ENCODE measurements around the gene HDHD3.

HDHD3 gene

DNA sequence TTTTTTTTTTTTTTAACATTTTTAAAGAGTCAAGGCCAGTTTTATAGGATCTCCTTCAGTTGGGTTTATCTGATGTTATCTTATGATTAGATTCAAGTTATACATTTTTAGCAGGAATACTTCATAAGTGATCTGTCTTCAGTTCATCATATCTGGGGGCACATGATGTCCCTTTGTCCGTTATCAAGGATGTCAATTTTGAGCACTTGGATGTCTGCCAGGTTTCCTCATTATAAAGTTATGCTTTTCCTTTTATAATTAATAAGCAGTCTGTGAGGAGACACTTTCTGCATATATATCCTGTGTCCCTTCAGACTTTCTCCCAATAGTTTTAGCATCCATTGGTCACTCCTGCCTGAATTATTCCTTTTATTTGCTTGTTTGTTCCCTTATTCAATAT lies 11.8 kb downstream of the HDHD3 start:
- Histone ChIP-seq H3K36me3 (replicated peaks) (no peaks in the 10 kb centered on the region), H3K9me3 (no peaks in the 10 kb centered on the region), H3K4me1 (no peaks in the 10 kb centered on the region), H3K4me3 (no peak overlapping the region), H3K27me3 (ENCODE audit: low read depth) (no peaks in the 10 kb centered on the region)
- in situ Hi-C loops (cut with MboI; ENCODE audit: low sequenced_read_pairs) = no loop called here
- no peak for DNase-seq (ENCODE audit: low spot score in 2 of 2)

DNA sequence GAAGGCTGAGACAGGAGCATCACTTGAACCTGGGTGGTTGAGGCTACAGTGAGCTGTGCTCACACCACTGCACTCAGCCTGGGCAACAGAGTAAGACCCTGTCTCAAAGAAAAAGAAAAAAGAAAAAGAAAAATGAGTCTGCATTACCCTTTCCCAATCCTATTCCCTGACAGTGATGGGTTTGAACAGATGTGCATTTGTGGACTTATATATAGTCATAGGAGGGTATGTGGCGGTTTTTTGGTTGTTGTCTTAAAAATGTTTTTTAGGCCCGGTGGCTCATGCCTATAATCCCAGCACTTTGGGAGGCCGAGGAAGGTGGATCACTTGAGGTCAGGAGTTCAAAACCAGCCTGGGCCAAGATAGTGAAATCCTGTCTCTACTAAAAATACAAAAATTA lies 13.4 kb downstream of the HDHD3 start:
- no peaks in the 10 kb centered on the region for H3K9me3 ChIP-seq
- no peaks in the 10 kb centered on the region for H3K4me1 ChIP-seq
- DNase-seq (ENCODE audit: low spot score in 2 of 2) = no peak
- no peak overlapping the region for H3K4me3 ChIP-seq
- in situ Hi-C loops (cut with MboI; ENCODE audit: low sequenced_read_pairs) = no loop called here
- no peaks in the 10 kb centered on the region for H3K36me3 ChIP-seq (replicated peaks)
- H3K27me3 ChIP-seq (ENCODE audit: low read depth) = no peaks in the 10 kb centered on the region

DNA sequence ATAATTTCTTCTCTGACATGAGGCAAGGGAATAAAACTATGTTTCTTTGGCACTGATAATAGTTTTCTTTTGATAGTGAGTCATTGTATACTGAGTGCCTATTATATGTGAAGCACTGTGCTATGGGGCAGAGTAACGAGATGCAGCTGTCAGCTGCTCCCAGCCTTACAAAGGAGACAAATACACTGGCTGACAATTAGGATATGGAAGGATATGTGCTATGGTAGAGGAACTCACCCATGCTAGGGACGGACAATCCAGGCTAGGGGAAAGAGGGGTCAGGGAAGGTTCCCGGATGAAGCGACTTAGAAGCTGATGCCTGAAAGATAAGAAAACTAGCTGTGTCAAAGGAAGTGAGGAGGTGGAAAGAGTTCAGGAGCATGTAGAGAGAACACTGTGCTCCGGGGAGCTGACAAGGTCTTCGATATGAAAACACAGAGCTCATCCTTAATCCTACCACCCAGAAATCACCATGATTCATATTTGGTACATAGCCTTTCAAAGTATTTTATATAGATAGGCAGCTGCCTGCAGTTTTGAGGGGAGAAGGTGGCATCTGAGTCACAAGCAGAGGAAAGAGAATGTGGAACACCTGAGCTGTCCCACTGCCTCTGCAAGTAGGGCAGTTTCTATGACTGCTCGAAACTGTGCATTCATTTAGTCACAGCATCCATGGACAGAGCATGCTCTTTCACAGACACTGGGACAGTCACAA lies 15.3 kb downstream of the HDHD3 start:
- Histone ChIP-seq H3K27me3 (ENCODE audit: low read depth) (no peaks in the 10 kb centered on the region), H3K9me3 (no peaks in the 10 kb centered on the region), H3K4me1 (no peaks in the 10 kb centered on the region), H3K4me3 (no peak overlapping the region), H3K36me3 (replicated peaks) (no peaks in the 10 kb centered on the region)
- DNase-seq (ENCODE audit: low spot score in 2 of 2) = no peak
- in situ Hi-C loops (cut with MboI; ENCODE audit: low sequenced_read_pairs) = no loop called here

DNA sequence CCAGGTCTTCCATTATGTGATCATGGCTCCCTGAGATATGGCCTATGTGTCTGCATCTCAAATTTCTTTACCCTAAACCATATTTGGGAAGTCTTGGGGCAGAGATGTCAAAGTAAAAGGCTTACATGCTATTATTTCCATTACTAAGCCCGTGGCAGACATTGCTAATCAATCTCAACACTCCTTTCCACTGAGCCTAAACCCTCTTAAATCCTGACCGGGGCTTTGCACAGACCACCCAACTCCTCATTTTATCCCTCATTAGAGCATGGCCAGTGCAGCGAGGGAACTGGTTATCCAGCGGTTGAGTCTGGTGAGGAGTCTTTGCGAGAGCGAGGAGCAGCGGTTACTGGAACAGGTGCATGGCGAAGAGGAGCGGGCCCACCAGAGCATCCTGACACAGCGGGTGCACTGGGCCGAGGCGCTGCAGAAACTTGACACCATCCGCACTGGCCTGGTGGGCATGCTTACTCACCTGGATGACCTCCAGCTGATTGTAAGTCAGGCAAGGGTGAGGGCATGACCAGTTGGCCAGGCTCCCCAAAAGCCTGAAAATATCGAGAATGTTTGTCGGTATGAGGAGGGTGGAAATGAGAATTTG lies 16.4 kb downstream of the HDHD3 start:
- H3K27me3 ChIP-seq (ENCODE audit: low read depth) = no peaks in the 10 kb centered on the region
- no peaks in the 10 kb centered on the region for H3K9me3 ChIP-seq
- no peak overlapping the region for H3K4me3 ChIP-seq
- in situ Hi-C loops (cut with MboI; ENCODE audit: low sequenced_read_pairs) = no loop called here
- DNase-seq (ENCODE audit: low spot score in 2 of 2) = no peak
- no peaks in the 10 kb centered on the region for H3K36me3 ChIP-seq (replicated peaks)
- H3K4me1 ChIP-seq = no peaks in the 10 kb centered on the region

DNA sequence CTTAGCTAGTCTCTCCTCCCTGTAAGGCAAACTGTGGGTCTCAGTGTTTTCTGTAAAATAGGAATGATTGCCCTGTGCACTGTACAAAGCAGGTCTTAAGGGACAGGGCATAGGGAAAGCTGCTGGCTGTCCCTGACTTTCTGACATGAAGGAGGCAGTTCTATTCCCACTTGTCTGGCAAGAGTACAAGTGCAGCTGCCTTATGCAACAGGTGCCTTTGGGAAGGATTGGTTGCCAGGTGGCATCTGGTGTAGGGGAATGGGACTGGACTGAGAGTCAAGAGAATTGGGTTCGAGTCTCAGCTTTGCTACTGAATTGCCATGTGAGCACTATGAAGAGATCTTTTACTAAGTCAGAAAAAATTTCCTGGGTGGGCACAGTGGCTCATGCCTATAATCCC lies 17.4 kb downstream of the HDHD3 start:
- no peaks in the 10 kb centered on the region for H3K4me1 ChIP-seq
- no peaks in the 10 kb centered on the region for H3K27me3 ChIP-seq (ENCODE audit: low read depth)
- no peaks in the 10 kb centered on the region for H3K36me3 ChIP-seq (replicated peaks)
- H3K4me3 ChIP-seq = no peak overlapping the region
- no peak for DNase-seq (ENCODE audit: low spot score in 2 of 2)
- in situ Hi-C loops (cut with MboI; ENCODE audit: low sequenced_read_pairs) = no loop called here
- no peaks in the 10 kb centered on the region for H3K9me3 ChIP-seq

DNA sequence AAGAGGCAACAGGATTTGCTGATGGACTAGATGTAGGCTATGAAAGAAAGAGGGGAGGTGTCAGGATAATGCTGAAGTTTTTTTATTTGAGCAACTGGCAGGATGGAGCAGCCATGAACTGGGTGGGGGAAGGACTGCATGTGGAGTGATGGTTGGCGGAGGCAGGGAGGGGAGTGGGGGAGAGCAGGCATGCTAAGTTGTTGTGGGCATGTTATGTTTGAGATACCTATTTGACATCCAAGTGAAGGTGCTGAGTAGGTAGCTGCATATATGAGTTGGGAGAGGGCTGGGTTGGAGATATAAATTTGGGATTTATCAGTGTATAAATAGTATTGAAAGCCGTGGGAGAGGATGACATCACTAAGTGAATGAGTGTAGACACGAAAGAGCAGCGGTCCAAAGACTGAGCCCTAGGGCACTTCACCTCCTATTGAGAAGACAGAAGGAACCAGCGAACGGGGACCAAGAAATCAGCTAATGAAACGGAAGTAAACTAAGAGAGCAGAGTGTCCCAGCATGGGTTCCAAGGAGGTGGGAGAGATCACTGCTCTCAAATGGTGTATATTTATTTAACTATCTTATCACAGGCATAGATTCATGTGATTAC lies 20.0 kb downstream of the HDHD3 start:
- DNase-seq (ENCODE audit: low spot score in 2 of 2) = no peak
- H3K4me1 ChIP-seq = no peaks in the 10 kb centered on the region
- H3K27me3 ChIP-seq (ENCODE audit: low read depth) = peaks cover 8% of the 10 kb centered on the region
- H3K9me3 ChIP-seq = no peaks in the 10 kb centered on the region
- in situ Hi-C loops (cut with MboI; ENCODE audit: low sequenced_read_pairs) = no loop called here
- H3K36me3 ChIP-seq (replicated peaks) = no peaks in the 10 kb centered on the region
- H3K4me3 ChIP-seq = no peak overlapping the region

DNA sequence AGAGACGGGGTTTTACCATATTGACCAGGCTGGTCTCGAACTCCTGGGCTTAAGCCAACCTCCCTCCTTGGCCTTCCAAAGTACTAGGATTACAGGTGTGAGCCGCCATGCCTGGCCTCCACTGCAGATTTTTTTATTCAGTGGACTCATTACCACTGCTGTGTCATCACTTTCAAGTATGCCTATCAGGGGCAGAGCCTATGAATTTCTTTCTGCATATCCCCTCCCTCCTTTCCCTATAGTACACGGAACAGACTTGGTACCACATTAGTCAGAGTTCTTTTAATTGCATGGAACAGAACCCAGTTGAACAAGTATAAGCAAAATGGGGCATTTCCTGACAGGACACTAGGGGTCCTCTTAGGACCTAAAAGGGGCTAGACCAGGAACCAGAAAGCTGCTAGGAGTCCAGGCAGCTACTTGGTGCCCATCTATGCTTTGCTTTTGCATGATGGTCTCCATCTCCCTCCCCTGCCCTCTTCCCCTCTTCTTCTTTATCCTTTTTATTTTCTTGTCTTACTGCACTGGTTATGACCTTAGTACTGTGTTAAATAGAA lies 21.7 kb downstream of the HDHD3 start:
- Histone ChIP-seq H3K9me3 (no peaks in the 10 kb centered on the region), H3K4me1 (no peaks in the 10 kb centered on the region), H3K27me3 (ENCODE audit: low read depth) (peaks cover 25% of the 10 kb centered on the region), H3K36me3 (replicated peaks) (no peaks in the 10 kb centered on the region), H3K4me3 (no peak overlapping the region)
- in situ Hi-C loops (cut with MboI; ENCODE audit: low sequenced_read_pairs) = no loop called here
- no peak for DNase-seq (ENCODE audit: low spot score in 2 of 2)

DNA sequence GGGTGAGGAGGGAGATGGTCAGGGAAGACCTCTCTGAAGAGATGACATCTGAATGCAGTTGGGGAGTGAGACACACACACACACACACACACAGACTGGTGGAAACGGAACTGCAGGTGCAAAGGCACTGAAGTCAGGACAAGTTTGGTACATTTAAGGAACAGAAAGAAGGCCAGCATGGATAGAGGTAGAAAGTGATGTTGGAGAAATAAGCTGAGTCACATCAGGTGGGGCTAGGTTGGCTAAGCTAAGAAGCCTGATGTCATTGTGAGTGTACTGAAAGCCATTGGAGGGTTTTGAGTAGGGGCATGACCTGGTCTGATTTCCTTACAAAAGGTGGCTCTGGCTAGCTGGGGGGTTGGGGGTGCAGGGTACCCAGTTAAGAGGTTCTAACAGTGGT lies 24.4 kb downstream of the HDHD3 start:
- Histone ChIP-seq H3K27me3 (ENCODE audit: low read depth) (peaks cover 45% of the 10 kb centered on the region), H3K36me3 (replicated peaks) (no peaks in the 10 kb centered on the region), H3K9me3 (no peaks in the 10 kb centered on the region), H3K4me1 (no peaks in the 10 kb centered on the region), H3K4me3 (no peak overlapping the region)
- in situ Hi-C loops (cut with MboI; ENCODE audit: low sequenced_read_pairs) = no loop called here
- no peak for DNase-seq (ENCODE audit: low spot score in 2 of 2)

DNA sequence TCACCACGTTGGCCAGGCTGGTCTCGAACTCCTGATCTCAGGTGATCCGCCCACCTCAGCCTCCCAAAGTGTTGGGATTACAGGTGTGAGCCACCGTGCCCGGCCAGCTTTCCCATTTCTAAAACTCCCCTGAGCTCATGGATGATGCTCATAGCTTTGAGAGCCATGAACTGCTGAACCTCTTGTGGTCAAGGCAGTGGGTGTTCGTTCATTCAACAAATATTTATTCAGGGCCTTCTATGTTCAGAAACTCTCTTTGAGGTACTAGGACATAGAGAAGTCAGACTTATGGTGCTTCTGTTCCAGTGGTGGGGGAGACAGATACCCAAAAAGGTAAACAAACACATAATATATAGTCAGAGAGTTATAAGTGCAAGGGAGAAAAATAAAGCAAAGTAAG lies 24.8 kb downstream of the HDHD3 start:
- Histone ChIP-seq H3K9me3 (no peaks in the 10 kb centered on the region), H3K36me3 (replicated peaks) (no peaks in the 10 kb centered on the region), H3K4me3 (no peak overlapping the region), H3K27me3 (ENCODE audit: low read depth) (peaks cover 45% of the 10 kb centered on the region), H3K4me1 (no peaks in the 10 kb centered on the region)
- in situ Hi-C loops (cut with MboI; ENCODE audit: low sequenced_read_pairs) = no loop called here
- no peak for DNase-seq (ENCODE audit: low spot score in 2 of 2)

DNA sequence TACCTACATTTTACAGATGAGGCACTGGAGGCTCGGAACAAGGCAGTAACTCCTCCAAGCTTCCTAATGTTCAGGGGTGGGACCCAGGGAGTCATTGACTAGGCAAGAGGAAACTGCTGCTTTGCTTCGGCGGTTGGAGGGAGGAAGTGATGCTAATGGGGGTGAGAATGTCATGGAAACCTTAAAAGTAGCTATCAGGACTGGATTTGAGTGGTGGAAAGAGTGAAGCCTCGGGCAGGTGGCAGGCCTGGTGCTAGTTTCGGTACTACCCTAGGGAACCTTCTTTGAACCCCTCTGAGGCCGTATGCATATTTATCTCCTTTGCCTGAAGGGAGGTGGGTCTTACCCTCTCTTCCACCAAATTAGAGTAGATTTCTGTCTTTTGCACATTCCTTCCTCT lies 25.8 kb downstream of the HDHD3 start:
- in situ Hi-C loops (cut with MboI; ENCODE audit: low sequenced_read_pairs) = no loop called here
- no peak for DNase-seq (ENCODE audit: low spot score in 2 of 2)
- H3K4me1 ChIP-seq = no peaks in the 10 kb centered on the region
- no peak overlapping the region for H3K4me3 ChIP-seq
- no peaks in the 10 kb centered on the region for H3K9me3 ChIP-seq
- H3K27me3 ChIP-seq (ENCODE audit: low read depth) = peaks cover 45% of the 10 kb centered on the region
- H3K36me3 ChIP-seq (replicated peaks) = no peaks in the 10 kb centered on the region

DNA sequence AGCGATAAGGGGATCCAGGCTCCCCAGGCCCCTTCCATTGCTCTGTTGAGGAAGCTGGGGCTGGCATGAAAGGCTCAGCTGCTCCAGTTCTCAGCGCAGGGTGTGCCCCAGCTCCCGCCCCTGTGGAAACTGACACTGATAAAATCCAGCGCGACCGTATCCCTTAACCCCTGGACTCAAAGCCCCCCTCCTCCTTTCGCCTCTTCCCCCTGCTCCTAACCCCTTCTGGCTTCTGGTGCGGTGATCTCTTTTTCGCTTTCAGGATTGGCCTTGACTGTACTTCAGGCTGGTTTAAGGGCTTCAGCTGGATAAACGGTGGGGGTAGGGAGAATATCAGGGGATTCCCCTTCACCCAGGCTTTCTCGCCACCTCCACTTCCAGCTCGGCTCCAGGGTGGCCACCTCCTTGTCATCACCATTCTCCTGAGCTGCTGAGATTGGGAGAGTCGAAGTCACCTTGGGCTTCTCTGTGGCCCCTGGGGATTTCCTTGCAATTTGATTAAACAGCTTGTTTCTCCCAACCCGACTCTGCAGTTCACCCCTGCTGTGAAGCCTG lies 26.6 kb downstream of the HDHD3 start:
- Histone ChIP-seq H3K9me3 (no peaks in the 10 kb centered on the region), H3K4me3 (peak overlapping the region; percentile 29), H3K36me3 (replicated peaks) (no peaks in the 10 kb centered on the region), H3K4me1 (no peaks in the 10 kb centered on the region), H3K27me3 (ENCODE audit: low read depth) (peaks cover 45% of the 10 kb centered on the region)
- in situ Hi-C loops (cut with MboI; ENCODE audit: low sequenced_read_pairs) = no loop called here
- DNase-seq (ENCODE audit: low spot score in 2 of 2) = no peak

DNA sequence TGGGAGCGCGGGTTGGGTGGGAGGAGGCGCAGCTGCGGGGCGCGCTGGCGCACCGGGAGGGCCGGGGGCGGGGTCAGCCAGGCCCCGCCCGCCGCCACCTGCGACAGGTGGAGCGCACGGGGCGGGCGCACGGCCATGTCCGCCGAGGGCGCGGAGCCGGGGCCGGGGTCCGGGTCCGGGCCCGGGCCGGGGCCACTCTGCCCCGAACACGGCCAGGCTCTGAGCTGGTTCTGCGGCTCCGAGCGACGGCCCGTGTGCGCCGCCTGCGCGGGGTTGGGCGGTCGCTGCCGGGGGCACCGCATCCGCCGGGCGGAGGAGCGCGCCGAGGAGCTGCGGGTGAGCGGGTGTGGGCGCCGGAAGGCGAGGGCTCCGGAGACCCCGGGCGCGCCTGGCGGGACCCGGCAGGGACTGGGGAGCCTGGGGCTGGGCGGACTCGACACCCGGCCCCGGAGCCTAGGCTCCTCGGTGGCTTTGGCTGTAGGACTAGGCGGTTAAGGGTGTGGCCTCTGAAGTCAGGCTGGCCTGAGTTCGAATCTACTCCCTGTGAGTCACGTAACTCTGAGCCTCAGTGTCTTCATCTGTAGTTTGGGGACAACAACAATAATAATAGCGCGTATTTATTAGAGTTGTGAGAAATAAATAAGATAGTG lies 27.2 kb downstream of the HDHD3 start, which contains the start of gene BSPRY:
TSS of gene BSPRY (plus strand) at position 97 of the 650 bp plus-strand sequence. CDS start at position 136, 39 bp downstream.
- Histone ChIP-seq H3K4me3 (peak within 1 kb of the TSS; percentile 29), H3K9me3 (no peaks in the 10 kb centered on the region), H3K4me1 (no peaks in the 10 kb centered on the region), H3K36me3 (replicated peaks) (no peaks in the 10 kb centered on the region), H3K27me3 (ENCODE audit: low read depth) (peaks cover 45% of the 10 kb centered on the region)
- in situ Hi-C loops (cut with MboI; ENCODE audit: low sequenced_read_pairs) = no loop called here
- DNase-seq (ENCODE audit: low spot score in 2 of 2) = peak; percentile 26 to 39

DNA sequence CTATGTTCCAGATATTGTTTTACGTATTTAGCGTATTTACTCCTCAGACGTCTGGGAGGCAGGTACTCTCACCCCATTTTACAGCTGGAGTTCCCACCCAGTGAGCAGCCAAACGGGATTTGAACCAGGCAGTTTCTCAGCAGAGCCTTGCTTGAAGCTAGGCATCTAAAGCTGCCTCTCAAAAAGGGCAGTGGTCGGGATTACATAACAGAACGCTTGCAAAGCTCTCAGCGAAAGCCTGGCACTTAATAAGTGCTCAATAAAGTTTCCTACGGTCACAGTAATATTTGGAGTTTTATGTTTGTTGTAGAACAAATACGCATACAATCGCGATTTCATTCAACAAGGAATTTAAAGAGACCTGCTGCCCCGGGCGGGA lies 27.7 kb downstream of the HDHD3 start:
- Histone ChIP-seq H3K36me3 (replicated peaks) (no peaks in the 10 kb centered on the region), H3K4me1 (no peaks in the 10 kb centered on the region), H3K27me3 (ENCODE audit: low read depth) (peaks cover 45% of the 10 kb centered on the region), H3K9me3 (no peaks in the 10 kb centered on the region), H3K4me3 (peak overlapping the region; percentile 16)
- in situ Hi-C loops (cut with MboI; ENCODE audit: low sequenced_read_pairs) = no loop called here
- DNase-seq (ENCODE audit: low spot score in 2 of 2) = no peak

Data from HAP-1 (cell line).